ENCODE data around the gene FANCC.

FANCC gene

DNA sequence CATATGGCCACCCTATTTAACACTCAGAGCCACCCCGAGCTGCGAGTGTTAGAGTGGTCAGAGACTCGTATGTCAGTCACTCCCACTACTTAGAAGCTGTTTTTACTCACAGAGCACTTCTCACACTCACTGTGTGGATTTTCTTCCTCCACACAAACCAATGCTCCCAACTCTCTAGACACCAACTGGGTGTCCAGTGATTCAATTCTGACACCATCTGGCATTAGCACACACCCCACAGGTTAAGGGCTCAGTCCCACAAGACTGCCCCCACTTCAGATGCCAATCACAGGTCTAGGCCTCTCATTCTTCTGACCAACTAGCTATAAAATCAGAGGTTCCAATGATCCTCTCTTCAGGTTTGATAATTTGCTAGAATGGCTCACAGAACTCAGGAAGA lies 174.8 kb downstream of the FANCC start:
- no peak for DNase-seq (ENCODE audit: low spot score)

DNA sequence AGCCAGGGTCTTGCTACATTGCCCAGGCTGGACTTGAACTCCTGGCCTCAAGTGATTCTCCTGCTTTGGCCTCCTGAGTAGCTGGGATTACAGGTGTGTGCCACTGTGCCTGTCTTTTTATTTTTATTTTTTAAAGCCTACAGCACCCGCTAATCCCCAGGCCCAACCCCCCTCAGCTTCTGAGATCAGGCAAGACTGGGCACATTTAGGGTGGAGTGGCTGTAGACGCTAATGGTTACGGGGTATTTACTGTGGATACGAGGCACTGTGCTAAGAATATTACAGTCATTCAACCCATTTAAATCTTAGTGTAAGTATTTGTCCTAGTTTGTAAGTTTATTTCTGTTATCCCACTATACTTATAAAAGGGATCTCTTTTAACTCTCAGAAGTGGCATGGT lies 175.2 kb downstream of the FANCC start:
- DNase-seq (ENCODE audit: low spot score): no peak

- no peak for DNase-seq (ENCODE audit: low spot score)
These were observed 176.7 kb downstream of the FANCC start for GRCh38 chr9:95140821-95141220.

GRCh38 chr9:95139126-95139525 lies 178.4 kb downstream of the FANCC start:
- DNase-seq (ENCODE audit: low spot score): no peak

GRCh38 chr9:95138474-95138873 lies 179.0 kb downstream of the FANCC start:
- no peak for DNase-seq (ENCODE audit: low spot score)

- no peak for DNase-seq (ENCODE audit: low spot score)
These were observed 179.8 kb downstream of the FANCC start for GRCh38 chr9:95137587-95138145.

GRCh38 chr9:95135756-95136155 lies 181.8 kb downstream of the FANCC start:
- DNase-seq (ENCODE audit: low spot score): no peak

- DNase-seq (ENCODE audit: low spot score): no peak
These were observed 183.0 kb downstream of the FANCC start for GRCh38 chr9:95134457-95134881.

GRCh38 chr9:95133325-95133705 lies 184.2 kb downstream of the FANCC start:
- no peak for DNase-seq (ENCODE audit: low spot score)

GRCh38 chr9:95132366-95133324 lies 184.9 kb downstream of the FANCC start:
- no peak for DNase-seq (ENCODE audit: low spot score)

DNA sequence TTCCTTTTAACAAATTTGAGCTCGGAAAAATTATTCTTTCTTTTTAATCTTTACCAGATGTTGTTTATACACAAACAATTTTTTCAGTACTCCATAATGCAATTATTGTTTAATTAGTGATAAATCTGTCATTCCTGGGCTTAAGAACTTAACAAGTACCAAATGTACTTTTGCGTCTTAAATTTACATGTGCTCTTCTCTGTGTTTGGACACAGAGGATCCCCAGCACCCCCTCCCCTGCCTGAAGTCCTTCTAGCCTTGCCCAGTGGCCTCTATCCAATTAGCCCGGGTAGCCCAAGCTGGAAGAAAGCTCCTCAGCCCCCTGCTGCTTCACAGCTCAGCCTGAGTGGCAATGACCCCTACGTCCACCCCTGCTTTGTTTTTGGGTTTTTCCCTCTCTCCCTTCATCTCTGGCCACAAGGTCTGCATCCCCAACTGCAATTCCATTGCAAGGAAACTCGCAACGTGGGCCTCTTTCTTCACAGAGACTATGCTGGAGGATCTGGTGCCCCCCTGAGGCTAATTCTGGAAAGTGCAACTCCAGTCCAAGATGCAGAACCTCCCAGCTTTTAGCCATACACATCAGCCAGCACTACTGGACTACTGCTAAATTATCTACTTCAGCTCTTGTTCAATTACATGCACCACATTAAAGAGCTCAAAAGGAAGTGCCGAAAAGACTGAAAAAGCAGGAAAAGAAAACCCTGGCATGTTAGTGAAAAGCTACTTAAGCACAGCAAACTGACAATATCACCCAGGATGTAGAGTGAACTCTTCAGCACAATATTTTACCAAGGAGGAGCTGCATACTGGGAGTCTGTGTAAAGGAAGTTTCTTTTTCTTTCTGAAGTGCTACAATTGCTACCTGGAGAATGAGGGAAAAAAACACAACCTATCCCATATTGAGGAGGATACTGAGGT lies 186.2 kb downstream of the FANCC start:
- peak; percentile 34 for DNase-seq (ENCODE audit: low spot score)

DNA sequence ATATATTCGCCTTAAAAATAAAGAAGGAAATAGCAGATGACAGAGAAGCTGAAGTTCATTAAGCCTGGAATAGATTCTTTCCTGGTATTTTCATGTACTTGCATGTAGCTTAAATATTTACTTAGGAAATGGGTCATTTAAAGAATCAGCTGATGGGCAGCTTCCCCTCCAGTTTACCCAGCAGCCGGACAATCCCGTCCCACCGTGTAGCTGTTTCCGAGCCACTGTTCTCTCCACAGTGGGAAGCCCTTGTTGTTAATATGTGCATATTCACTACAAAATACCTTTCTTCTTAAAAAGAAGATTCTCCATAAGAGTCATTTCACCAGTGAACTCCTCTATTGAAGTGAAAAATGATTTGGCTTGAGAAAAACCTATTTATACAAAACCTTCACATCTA lies 187.0 kb downstream of the FANCC start:
- DNase-seq (ENCODE audit: low spot score): no peak

GRCh38 chr9:95129476-95130291 lies 187.8 kb downstream of the FANCC start:
- DNase-seq (ENCODE audit: low spot score): no peak

DNA sequence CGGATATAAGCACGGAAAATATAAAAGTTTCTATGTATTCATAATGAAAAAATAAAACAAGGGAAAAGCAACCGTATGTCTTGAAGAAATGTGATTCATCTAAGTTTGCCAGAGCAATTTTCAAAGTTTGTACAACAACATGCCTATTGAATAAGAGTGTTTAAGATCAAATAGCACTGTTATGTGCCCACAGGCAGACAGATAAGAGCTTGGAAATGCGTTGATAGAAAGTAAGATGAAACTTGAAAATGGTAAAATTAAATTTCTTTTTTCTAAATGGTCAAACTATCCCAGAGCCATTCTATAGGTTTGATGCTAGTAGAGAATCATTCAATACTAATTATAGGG lies 189.4 kb downstream of the FANCC start:
- DNase-seq (ENCODE audit: low spot score): no peak

GRCh38 chr9:95127249-95128176 lies 190.0 kb downstream of the FANCC start:
- peak; percentile 59 for DNase-seq (ENCODE audit: low spot score)

DNA sequence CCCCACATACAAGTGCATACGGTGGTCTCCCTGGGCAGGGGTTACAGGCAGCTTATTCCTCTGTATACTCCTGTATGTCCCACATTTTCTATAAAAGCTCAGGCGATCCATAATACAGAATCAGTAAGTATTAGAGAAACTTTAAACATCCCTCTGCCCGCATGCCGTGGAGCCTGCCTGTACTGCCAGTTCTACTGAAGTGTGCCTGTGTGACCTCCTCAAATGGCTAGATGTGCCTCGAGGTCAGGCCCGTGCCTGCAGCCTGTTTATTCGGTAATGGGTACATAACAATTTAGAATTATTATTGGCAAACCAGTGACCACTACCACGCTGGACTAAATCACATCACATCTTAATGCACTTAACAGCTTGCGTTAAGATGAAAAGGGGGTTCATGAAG lies 190.8 kb downstream of the FANCC start:
- no peak for DNase-seq (ENCODE audit: low spot score)

DNA sequence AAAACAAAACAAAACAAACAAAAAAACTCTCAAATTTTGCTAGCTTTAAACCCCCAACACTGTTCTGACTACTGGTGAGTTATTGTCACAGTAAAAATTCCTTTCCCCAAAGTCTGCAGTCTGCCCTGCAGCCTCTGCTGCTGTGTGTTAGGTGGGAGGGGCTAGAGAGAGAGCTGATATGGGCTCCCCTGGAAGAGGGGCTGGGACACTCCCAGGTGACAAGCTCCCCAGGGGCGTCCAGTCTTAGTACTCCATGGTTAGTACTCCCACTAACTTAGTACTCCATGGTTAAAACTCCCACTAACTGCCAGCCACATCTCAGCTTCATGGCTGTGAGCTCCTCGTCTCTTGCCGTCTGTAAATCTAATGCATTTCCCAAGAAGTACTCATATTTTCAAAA lies 191.9 kb downstream of the FANCC start:
- no peak for DNase-seq (ENCODE audit: low spot score)

DNA sequence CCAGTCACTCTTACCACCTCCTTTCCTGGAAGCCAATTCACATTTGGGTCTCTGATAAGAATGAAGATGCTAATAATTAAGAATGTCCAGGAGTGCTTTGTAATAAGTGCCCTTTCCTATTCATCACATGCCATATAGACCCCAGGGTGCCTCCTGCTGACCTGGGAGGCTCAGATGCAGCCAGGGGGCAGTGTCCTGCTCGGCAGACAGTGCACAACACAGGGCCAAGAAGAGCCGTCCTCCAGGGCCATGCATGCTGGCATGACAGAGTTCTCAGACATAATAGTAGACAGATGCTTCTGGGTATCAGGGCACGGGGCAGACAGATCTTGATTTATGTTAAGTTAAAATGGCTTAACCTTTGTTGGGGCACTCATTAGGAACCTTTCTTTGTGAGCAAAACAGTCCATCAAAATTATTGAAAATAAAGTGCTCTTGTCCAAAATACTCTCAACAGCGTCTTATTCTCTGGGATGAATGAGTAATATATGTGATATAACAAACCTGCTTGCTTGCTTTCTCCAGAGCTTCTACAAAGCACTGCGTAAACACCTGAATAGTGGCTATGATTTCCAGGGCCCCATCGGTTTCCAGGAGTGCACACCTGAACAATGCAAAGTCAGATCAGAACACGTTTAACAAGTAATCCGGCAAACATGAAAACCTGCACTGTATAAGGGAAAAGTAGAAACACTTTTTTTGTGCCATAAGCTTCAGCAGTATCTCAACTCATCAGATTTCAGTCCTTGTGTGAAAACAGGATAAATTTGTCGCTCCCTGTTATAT lies 192.7 kb downstream of the FANCC start:
- DNase-seq (ENCODE audit: low spot score): no peak

DNA sequence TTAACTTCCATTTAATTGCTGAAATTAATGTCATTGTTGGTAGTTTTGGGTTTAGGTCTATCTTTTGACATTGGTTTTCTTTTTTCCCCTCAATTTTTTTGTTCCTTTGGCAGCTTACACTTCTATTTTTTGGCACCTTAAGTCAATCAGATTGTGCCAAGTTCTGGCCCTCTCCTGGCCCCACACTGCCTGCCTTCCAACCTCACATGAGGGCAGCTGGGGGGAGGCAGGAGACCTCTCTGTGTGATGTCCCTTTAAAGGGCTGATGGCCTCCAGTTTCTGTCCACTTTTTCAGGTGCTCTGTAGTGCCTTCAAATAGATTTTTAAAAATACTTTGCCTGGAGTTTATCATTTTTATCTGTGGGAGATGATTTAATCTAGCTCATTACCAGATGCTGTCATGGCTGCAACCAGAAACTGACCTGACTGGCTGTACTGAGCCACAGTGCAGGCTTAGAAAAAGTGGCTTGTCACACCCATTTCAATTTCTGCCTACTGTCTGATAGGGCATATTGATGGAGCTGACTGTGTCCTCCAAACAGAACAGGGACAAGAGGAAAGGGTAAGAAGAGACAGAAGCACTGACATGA lies 196.6 kb downstream of the FANCC start:
- DNase-seq (ENCODE audit: low spot score): no peak

All from hematopoietic multipotent progenitor cell treated with erythropoietin and hydrocortisone succinate and interleukin-3 and kit ligand, for 15 days (in vitro differentiated cells).